GM19351 (cell line): ENCODE results near the gene EGR1.

Experiments
- ATAC-seq: cut with Tn5 transposase; IDR thresholded peaks from one replicate; pipeline ENCODE4 v1.9.1; 2021; ENCODE audit warnings: mild to moderate bottlenecking, moderate library complexity; ENCODE audit not compliant: unreplicated experiment

The EGR1 gene

GRCh38 chr5:138465261-138466124, at the start of gene EGR1:
EGR1 (plus strand) TSS chr5:138465479; CDS start chr5:138465762, 283 bp downstream.
- ATAC-seq, result peak; percentile 64

- ATAC-seq, result no peak
Observed at GRCh38 chr5:138418444-138418843, 46.8 kb upstream of the EGR1 start.

- ATAC-seq, result no peak
Observed at GRCh38 chr5:138425079-138425478, 40.2 kb upstream of the EGR1 start.

- no peak for ATAC-seq
Observed at GRCh38 chr5:138435943-138436342, 29.3 kb upstream of the EGR1 start.

GRCh38 chr5:138438003-138438723, 27.1 kb upstream of the EGR1 start:
- peak; percentile 5 for ATAC-seq

GRCh38 chr5:138438724-138439476, 26.4 kb upstream of the EGR1 start, which contains the start of gene REEP2:
REEP2 (plus strand) TSS chr5:138439057; CDS start chr5:138439209, 152 bp downstream.
- peak; percentile 83 for ATAC-seq

- no peak for ATAC-seq
Observed at GRCh38 chr5:138439477-138440158, 25.7 kb upstream of the EGR1 start.

GRCh38 chr5:138440159-138441073, 24.9 kb upstream of the EGR1 start:
- ATAC-seq, result no peak

GRCh38 chr5:138441221-138441620, 24.1 kb upstream of the EGR1 start:
- ATAC-seq, result no peak

GRCh38 chr5:138444078-138444773, 21.1 kb upstream of the EGR1 start:
- ATAC-seq, result no peak

- no peak for ATAC-seq
Observed at GRCh38 chr5:138444774-138445546, 20.3 kb upstream of the EGR1 start.

GRCh38 chr5:138445547-138446271, 19.6 kb upstream of the EGR1 start:
- no peak for ATAC-seq

- ATAC-seq, result no peak
Observed at GRCh38 chr5:138448070-138448469, 17.2 kb upstream of the EGR1 start.

GRCh38 chr5:138448481-138449398, 16.5 kb upstream of the EGR1 start:
- ATAC-seq, result no peak

GRCh38 chr5:138449501-138450239, 15.6 kb upstream of the EGR1 start:
- ATAC-seq, result peak; percentile 69

- no peak for ATAC-seq
Observed at GRCh38 chr5:138450971-138451370, 14.3 kb upstream of the EGR1 start.
